ENCODE results near the gene NPTX1. TPM values are rescaled to one million over a fixed set of nuclear protein-coding genes. Genes with fewer than 3 reads are reported as not detected.

The NPTX1 gene
- polyA plus RNA-seq, 2 of the 4 experiments (the other 2 are of a cell fraction), result 43.6 to 109 TPM

- WGBS (ENCODE audit: missing lambda C conversion rate), result 87% methylated on average over 14 of the region's 14 CpGs
- no peak for DNase-seq (ENCODE audit: low read depth in 1 of 2, low spot score in 1 of 2)
- peak overlapping the region in 1 of 2 experiments; percentile 70; a peak in 2 of 6 replicates for H3K27ac ChIP-seq
- no peak for FAIRE-seq
- H3K4me3 ChIP-seq, result no peak overlapping the region
- ChIA-PET POLR2A (no interaction called here), CTCF (interaction anchor here (0.9 to 2.6 kb wide), 5 partner anchors 11 to 66 kb away, joined by 3 to 8 read pairs (median 4); no protein-coding TSS in a partner anchor)
- no peak; a peak in 1 of 6 replicates for ATAC-seq
- H3K4me1 ChIP-seq, result peaks cover 28% of the 10 kb centered on the region
- TF ChIP-seq MAFK (IDR thresholded peaks at IDR 0.05; ENCODE audit: partially characterized antibody), result no peak
- TF ChIP-seq POLR2A (IDR thresholded peaks at IDR 0.05; ENCODE audit: low read length), result no peak
- TF ChIP-seq TP53 (CRISPR knock-in tag; IDR thresholded peaks at IDR 0.05), result no peak
- TF ChIP-seq HOXB13 (CRISPR knock-in tag; IDR thresholded peaks at IDR 0.05; ENCODE audit: low read depth), result no peak
- TF ChIP-seq RNF2 (IDR thresholded peaks at IDR 0.05; ENCODE audit: borderline replicate concordance, low read depth), result no peak
- TF ChIP-seq TFCP2L1 (CRISPR knock-in tag; IDR thresholded peaks at IDR 0.05), result no peak
- TF ChIP-seq BCL3 (IDR thresholded peaks at IDR 0.05), result no peak
- no peak for TF ChIP-seq GATA3 (IDR thresholded peaks at IDR 0.05; ENCODE audit: borderline replicate concordance)
- TF ChIP-seq SMC3 (IDR thresholded peaks at IDR 0.05), result no peak
- no peak for TF ChIP-seq CEBPB (IDR thresholded peaks at IDR 0.05)
- TF ChIP-seq MAZ (IDR thresholded peaks at IDR 0.05; ENCODE audit: borderline replicate concordance, low read depth, low read length), result no peak
- TF ChIP-seq FOSB (CRISPR knock-in tag; IDR thresholded peaks at IDR 0.05), result no peak
- no peak for TF ChIP-seq HOXB5 (CRISPR knock-in tag; IDR thresholded peaks at IDR 0.05)
- no peak for TF ChIP-seq ZC3H11A (IDR thresholded peaks at IDR 0.05)
- no peak for TF ChIP-seq EHMT2 (IDR thresholded peaks at IDR 0.05; ENCODE audit: low read depth)
- no peak overlapping the region for H3K4me2 ChIP-seq
- no peaks in the 10 kb centered on the region for H3K9me3 ChIP-seq
These were observed 33.7 kb upstream of the NPTX1 start for GRCh38 chr17:80510132-80510531.

GRCh38 chr17:80509311-80509710 lies 32.9 kb upstream of the NPTX1 start:
- no peak for ATAC-seq
- DNase-seq (ENCODE audit: low read depth in 1 of 2, low spot score in 1 of 2), result no peak
- no peak for FAIRE-seq
- H3K4me1 ChIP-seq, result peaks cover 36% of the 10 kb centered on the region
- ChIA-PET POLR2A (no interaction called here), CTCF (interaction anchor here (0.9 to 2.6 kb wide), 5 partner anchors 12 to 82 kb away, joined by 3 to 8 read pairs (median 5); no protein-coding TSS in a partner anchor)
- TF ChIP-seq HDAC2 (IDR thresholded peaks at IDR 0.05), result no peak
- no peak for TF ChIP-seq EHF (CRISPR knock-in tag; IDR thresholded peaks at IDR 0.05)
- no peak for TF ChIP-seq HMGXB4 (CRISPR knock-in tag; IDR thresholded peaks at IDR 0.05; ENCODE audit: borderline replicate concordance)
- TF ChIP-seq KDM1A (IDR thresholded peaks at IDR 0.05; ENCODE audit: low read depth), result no peak
- no peak for TF ChIP-seq ELK1 (IDR thresholded peaks at IDR 0.05; ENCODE audit: low read depth, low read length)
- TF ChIP-seq EHMT2 (IDR thresholded peaks at IDR 0.05; ENCODE audit: low read depth), result no peak
- no peak for TF ChIP-seq REST (IDR thresholded peaks at IDR 0.05)
- no peak for TF ChIP-seq TFCP2L1 (CRISPR knock-in tag; IDR thresholded peaks at IDR 0.05)
- no peak for TF ChIP-seq JUN (IDR thresholded peaks at IDR 0.05)
- TF ChIP-seq POLR2A (IDR thresholded peaks at IDR 0.05; ENCODE audit: low read length), result no peak
- no peak for TF ChIP-seq MAFK (IDR thresholded peaks at IDR 0.05; ENCODE audit: partially characterized antibody)
- TF ChIP-seq RCOR1 (IDR thresholded peaks at IDR 0.05; ENCODE audit: low read depth, low read length), result no peak
- H3K27ac ChIP-seq, result peak overlapping the region in 1 of 2 experiments; percentile 16; a peak in 2 of 6 replicates
- no peaks in the 10 kb centered on the region for H3K9me3 ChIP-seq
- no peak overlapping the region for H3K4me2 ChIP-seq
- 67% methylated on average over 8 of the region's 8 CpGs for WGBS (ENCODE audit: missing lambda C conversion rate)
- no peak overlapping the region for H3K4me3 ChIP-seq
